ENCODE data around the gene HIVEP2. TPM values are rescaled to one million over a fixed set of nuclear protein-coding genes. Genes with fewer than 3 reads are reported as not detected.

The HIVEP2 gene
- total RNA-seq, 1 experiment from 2014 or later = 9.1 TPM

DNA sequence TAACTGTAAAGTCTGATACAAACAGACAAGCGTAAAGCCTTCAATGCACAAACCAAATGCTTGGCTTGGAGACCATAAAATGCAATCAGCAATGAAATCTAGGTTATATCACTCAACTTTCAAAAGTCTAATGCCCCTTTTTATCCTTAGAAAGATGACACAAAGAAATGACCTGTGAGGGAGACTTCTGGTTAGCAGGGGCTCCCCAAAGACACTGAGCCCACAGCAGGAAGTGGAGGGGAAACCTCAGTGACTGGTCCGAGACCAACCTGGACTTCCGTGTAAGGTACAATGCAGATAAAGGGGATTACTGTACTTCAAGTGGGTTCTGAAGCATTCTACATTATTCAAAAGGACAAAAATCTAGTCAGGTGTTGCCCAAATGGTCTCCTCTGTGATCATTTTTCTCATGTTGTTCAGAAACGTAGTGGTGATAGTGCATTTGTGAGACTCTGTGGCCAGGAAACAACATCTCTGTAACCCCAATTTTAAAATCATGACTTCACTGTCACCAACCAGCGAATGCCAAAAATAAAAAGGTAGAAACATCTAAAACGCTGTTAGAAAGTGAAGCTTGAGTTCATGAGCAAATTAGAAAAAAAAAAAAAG is 88.2 kb downstream of the HIVEP2 start:
- no peaks in the 10 kb centered on the region for H3K9me3 ChIP-seq (ENCODE audit: low read length)
- H3K27me3 ChIP-seq (ENCODE audit: low read length) = no peaks in the 10 kb centered on the region
- peaks cover 6% of the 10 kb centered on the region; the same call in 1 of the 2 replicates for H3K79me2 ChIP-seq (ENCODE audit: low read length)
- H3K27ac ChIP-seq (ENCODE audit: low read length) = no peak overlapping the region
- no peak overlapping the region for H3K4me3 ChIP-seq (ENCODE audit: low read length)
- H3K9ac ChIP-seq (ENCODE audit: low read length) = no peak overlapping the region
- peaks cover 36% of the 10 kb centered on the region for H3K4me1 ChIP-seq (ENCODE audit: insufficient read depth, low read length)
- BruUV-seq (replicated peaks) = no TSS peak
- CTCF ChIA-PET = no interaction called here
- H3K4me2 ChIP-seq (ENCODE audit: low read length) = no peak overlapping the region
- no peak for DNase-seq
- no peak for ATAC-seq
- H3K9me2 ChIP-seq (replicated peaks; ENCODE audit: low read length) = no peaks in the 10 kb centered on the region
- POLR2A ChIA-PET (ENCODE audit: unreplicated experiment) = interaction anchor here (0.6 kb wide), 1 partner anchor 50 kb away, joined by 5 read pairs; no protein-coding TSS in a partner anchor
- no peaks in the 10 kb centered on the region for H3K36me3 ChIP-seq (ENCODE audit: low read depth, low read length)
- intact Hi-C loops (cut with micrococcal nuclease) = no loop called here
- TF ChIP-seq EZH2 (IDR thresholded peaks at IDR 0.05; ENCODE audit: low read length, unreplicated experiment) (no peak), EZH2phosphoT487 (IDR thresholded peaks at IDR 0.05; ENCODE audit: borderline replicate concordance, low read length) (no peak)
- TF ChIP-seq, protein P1, sequence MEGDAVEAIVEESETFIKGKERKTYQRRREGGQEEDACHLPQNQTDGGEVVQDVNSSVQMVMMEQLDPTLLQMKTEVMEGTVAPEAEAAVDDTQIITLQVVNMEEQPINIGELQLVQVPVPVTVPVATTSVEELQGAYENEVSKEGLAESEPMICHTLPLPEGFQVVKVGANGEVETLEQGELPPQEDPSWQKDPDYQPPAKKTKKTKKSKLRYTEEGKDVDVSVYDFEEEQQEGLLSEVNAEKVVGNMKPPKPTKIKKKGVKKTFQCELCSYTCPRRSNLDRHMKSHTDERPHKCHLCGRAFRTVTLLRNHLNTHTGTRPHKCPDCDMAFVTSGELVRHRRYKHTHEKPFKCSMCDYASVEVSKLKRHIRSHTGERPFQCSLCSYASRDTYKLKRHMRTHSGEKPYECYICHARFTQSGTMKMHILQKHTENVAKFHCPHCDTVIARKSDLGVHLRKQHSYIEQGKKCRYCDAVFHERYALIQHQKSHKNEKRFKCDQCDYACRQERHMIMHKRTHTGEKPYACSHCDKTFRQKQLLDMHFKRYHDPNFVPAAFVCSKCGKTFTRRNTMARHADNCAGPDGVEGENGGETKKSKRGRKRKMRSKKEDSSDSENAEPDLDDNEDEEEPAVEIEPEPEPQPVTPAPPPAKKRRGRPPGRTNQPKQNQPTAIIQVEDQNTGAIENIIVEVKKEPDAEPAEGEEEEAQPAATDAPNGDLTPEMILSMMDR (conservative IDR thresholded peaks at IDR 0.05; ENCODE audit: low read depth, low read length) = no peak
- H4K20me1 ChIP-seq (ENCODE audit: low read length) = no peaks in the 10 kb centered on the region
- no peaks in the 10 kb centered on the region for H3F3A ChIP-seq (ENCODE audit: low read length, unreplicated experiment)
- H2AFZ ChIP-seq (ENCODE audit: low read length) = no peak overlapping the region

DNA sequence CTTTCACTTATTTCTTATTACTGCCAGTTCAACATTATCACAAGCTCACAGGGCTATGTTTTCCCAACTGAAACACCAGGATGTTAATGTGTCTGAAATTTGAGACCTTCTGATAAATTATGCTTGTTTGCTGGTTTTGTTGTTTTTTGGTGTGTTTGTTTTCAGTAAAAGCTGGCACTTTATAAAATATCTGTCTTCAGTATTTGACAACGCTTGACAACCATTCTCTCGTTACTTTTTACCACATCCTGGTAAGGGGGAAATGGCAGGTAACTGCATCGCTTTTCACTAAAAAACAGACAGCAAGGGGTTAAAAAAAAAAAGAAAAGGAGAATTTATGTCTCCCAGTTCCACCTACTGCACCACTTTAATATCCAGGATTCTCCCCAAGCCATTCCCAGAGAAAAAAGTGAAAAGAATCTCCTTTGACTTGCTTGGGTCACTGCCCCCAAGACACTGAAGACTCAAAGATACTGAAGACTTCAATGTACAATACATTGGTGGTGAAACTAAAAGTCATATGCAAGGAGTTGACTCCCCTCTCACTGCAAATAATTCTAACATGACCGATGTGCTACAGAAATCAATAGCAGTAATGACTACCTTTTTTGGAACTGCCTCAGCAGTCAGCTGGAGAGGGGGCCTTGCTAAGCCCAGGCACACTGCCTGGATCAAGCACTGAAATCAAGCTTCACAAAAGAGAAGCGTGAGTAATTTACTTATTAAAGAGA is 88.9 kb downstream of the HIVEP2 start:
- ATAC-seq = no peak
- H3K79me2 ChIP-seq (ENCODE audit: low read length) = peaks cover 8% of the 10 kb centered on the region; the same call in 1 of the 2 replicates
- no peaks in the 10 kb centered on the region for H3K27me3 ChIP-seq (ENCODE audit: low read length)
- no peak overlapping the region for H3K4me3 ChIP-seq (ENCODE audit: low read length)
- no peaks in the 10 kb centered on the region for H3F3A ChIP-seq (ENCODE audit: low read length, unreplicated experiment)
- H4K20me1 ChIP-seq (ENCODE audit: low read length) = no peaks in the 10 kb centered on the region
- no peak overlapping the region for H3K27ac ChIP-seq (ENCODE audit: low read length)
- ChIA-PET CTCF (no interaction called here), POLR2A (ENCODE audit: unreplicated experiment) (no interaction called here)
- H3K36me3 ChIP-seq (ENCODE audit: low read depth, low read length) = no peaks in the 10 kb centered on the region
- H2AFZ ChIP-seq (ENCODE audit: low read length) = no peak overlapping the region
- H3K9me2 ChIP-seq (replicated peaks; ENCODE audit: low read length) = no peaks in the 10 kb centered on the region
- H3K4me2 ChIP-seq (ENCODE audit: low read length) = no peak overlapping the region
- no peak overlapping the region for H3K9ac ChIP-seq (ENCODE audit: low read length)
- intact Hi-C loops (cut with micrococcal nuclease) = no loop called here
- no peaks in the 10 kb centered on the region for H3K9me3 ChIP-seq (ENCODE audit: low read length)
- BruUV-seq (replicated peaks) = no TSS peak
- TF ChIP-seq EZH2phosphoT487 (IDR thresholded peaks at IDR 0.05; ENCODE audit: borderline replicate concordance, low read length) = no peak
- TF ChIP-seq, protein P1 (conservative IDR thresholded peaks at IDR 0.05; ENCODE audit: low read depth, low read length) = no peak
- TF ChIP-seq EZH2 (IDR thresholded peaks at IDR 0.05; ENCODE audit: low read length, unreplicated experiment) = no peak
- H3K4me1 ChIP-seq (ENCODE audit: insufficient read depth, low read length) = peaks cover 43% of the 10 kb centered on the region
- DNase-seq = no peak

Data from PC-3 (cell line).